SHP77 (cell line): Measurements from ENCODE around the gene UCHL3.

Experiments
- DNase-seq, 2 experiments: peaks; one replicate each; lab custom pipeline; 2025; lab: John Stamatoyannopoulos, UW

Gene UCHL3

DNA sequence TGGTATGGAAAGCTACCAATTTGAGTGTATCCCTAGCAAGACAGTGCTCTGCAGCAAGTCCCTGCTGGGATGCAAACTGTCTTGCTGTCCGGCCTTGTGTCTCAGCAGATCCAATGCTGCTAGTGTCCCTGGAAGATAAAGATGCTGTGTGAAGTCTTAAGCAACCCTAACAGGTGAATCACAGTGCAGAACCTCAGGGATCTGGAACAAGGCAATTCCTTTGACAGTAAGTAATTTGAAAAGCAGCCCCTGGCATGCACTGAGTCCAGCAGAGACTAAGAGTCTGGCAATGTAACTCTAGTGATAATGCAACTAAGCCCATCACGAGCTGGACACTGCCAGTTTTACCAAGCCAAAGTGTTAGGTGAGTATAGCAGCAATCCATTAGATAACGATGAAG, 1.7 kb upstream of the UCHL3 start:
- no peak for DNase-seq

DNA sequence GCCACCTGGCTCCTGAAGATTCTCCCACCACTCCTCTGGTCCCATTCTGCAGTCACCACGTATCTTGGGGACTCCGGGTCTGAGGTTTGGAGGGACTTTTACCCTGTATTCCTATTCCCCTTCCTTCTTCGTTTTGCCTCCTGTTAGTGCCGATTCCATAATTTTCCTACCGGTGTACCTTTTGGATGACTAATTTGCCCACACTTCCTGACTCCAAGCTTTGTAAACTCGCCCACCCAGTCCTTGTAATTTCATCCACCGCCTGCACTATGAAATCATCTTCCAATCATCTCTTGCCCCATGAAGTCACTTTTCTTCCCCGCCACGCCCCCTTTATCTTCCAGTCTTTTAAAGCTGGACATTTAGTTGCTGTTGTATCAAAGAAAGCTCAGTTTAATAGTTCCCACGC, 572 bp downstream of the UCHL3 start:
- DNase-seq, result no peak

DNA sequence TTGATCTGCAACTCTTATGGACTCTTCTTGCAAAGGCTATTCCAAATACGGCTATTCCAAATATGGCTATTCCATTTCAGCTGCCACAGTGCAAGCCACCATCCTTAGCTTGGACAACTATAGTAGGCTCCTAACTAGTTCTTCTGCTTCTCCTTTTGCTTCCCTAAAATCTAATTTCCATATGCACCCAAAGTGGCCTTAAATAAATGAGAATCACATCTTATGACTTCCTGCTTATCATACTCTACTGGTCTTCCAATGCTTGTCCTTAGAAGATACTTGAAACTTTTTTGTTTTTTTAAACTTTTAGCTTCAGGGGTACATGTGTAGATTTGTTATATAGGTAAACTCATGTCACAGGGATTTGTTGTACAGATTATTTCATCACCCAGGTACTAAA, 4.9 kb downstream of the UCHL3 start:
- no peak for DNase-seq

DNA sequence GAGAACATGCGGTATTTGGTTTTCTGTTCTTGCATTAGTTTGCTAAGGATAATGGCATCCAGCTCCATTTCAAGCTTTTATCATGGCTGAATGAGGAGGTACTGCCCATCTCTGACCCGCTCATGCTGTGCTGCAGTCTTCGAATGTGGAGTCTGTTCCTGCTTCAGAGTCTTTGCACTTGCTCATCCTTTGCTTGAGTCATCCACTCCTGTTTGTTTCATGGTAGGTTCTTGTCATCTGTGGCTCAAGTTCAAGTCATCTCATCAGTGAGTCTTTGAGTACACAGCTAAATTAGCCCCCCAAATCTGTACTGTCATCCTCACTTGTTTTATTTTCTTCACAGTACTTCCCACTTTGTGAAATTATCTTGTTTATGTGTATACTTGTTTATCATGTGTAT, 5.4 kb downstream of the UCHL3 start:
- DNase-seq, result no peak

DNA sequence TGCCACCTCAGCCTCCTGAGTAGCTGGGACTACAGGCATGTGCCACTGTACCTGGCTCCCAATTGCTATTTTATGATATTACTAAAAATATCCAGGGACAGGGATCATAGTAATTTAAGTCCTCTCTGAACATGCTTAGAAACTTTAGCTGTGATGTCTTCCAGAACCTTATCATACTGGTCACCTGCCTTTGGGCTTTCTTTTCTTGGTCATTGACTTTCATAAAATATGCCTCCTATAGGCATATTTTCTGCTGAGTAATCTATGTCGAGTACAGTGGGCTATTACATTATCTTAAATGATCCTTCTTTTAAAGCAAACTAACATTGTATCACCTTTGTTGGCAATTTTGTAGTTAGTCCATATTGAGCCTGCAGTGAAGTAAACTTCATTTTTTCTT, 6.2 kb downstream of the UCHL3 start:
- DNase-seq, result no peak

DNA sequence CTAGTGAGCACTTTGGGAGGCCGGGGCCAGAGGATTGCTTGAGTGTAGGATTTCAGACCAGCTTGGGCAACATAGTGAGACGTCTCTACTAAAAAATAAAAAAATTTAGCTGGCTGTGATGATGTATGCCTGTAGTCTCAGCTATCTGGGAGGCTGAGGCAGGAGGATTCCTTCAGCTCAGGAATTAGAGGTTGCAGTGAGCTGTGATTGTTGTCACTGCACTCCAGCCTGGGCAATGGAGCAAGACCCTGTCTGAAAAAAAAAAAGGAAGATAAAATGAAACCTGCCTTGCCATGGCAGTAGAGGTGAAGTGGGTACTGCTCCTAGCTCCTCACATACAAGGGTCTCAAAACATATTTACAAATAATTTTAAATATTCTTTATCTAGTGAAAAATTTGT, 7.4 kb downstream of the UCHL3 start:
- no peak for DNase-seq

DNA sequence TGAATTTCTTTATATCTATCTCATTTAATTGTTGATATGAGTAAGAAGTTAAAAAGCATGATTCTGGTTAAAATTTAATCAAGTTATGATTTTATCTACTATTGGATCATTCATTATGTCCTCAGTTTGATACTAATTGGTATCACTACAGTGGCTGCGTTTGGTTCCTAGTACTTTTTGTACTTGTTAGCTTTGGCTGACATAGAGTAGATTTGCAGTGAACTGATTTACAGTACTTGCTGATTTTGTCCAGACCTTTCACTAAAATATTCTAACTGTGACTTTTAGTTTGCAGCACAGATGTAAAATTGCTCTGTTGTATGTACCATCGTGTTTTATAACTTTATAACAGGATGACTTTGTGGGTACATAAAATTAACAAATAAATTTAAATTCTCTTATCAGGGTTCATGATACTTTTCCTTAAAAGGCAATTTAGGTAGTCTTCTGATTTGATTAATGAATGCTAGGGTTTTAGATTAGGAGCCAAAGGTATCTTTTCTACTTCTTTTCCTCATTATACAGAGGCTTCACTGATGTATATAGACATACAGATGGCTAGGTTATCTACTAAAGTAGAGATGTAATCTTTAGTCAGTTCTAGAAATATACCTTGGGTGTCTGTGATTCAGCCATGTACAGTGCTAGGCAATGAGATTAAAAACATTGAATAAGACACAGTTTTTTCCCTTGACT, 8.7 kb downstream of the UCHL3 start:
- DNase-seq, result no peak

DNA sequence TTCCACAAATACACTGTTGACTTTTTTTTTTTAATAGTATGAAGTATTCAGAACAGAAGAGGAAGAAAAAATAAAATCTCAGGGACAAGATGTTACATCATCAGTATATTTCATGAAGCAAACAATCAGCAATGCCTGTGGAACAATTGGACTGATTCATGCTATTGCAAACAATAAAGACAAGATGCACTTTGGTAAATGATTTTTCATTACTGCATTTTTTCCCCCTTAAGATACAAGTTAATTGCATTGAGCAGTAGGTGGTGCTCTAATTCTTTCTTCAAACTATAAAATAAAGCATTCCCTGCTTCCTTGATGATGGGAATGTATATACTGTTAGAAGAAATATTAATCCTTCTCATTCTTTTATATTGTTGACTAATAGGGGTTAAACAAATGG, 17.1 kb downstream of the UCHL3 start:
- DNase-seq, result peak in 1 of 2 experiments; percentile 11

DNA sequence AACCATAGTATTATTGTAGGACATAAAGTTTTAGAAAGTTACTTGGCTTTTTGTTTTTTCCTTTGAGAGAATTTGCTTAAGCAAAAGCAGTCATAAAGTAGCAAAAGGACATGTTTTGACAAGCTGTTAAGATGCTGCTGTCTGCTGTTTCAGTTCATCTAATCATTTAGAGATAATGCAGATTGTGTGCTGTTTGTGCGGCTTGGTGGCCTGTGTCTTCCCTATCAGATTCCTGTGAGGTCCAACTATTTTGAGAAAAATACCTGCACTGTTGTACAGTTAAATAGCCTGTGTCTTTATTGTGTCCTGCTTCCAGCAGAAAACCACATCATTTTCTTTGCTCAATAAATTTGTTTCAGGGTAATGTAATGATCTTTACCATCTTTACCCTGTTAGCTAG, 20.0 kb downstream of the UCHL3 start:
- no peak for DNase-seq

DNA sequence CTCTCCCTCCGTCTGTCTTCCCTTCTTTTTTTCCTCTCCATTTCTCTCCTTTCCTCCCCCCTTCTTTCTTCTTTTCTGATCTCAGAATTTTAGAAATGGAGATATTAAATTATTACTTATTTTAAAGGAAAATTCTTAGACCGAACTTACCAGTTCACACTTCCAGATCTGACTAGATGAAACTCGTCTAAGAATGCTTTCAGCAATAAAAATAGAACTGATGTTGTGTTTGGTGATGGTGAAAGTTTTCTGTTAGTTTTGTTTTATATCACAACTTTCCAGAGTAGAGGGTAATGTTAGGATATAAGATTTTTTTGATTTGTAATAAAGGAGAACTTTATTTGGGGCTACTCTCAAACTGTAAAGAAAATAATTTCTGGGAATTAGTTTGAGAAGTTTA, 29.9 kb downstream of the UCHL3 start:
- no peak for DNase-seq

DNA sequence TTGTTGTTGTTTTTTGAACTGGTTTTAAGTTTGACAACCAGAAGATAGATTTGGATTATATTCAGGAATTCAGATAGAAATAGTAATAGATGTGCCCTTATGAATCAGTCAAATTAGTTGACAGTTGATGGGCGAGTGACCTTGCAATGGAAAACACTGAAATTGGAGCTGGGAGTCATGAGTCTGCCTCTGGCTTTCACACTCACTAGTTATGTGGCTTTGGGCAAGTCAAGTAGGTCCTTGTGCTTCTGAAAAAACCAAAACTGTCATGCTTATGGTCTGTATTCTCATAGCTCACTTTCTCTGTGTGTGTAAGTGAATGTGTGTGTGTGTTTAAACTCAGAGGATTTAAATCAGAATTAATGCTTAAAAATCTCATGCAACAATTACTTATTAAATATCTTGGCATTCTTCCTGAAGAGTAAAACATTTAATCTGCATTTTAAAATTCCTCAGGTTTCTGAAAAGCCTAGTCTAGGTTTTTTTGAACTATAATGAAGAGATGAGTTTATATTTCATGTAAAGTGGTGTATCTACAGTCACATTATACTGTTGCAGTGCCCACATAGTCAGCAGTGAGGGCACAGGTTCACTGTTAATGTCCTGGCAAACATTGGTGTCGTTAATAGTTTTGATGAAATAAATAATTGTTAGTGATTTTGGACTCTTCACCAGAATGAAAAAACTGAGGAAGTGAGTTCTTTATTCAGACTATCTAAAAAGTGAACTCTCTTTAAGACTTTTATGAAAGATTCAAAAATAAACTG, 32.5 kb downstream of the UCHL3 start:
- no peak for DNase-seq

DNA sequence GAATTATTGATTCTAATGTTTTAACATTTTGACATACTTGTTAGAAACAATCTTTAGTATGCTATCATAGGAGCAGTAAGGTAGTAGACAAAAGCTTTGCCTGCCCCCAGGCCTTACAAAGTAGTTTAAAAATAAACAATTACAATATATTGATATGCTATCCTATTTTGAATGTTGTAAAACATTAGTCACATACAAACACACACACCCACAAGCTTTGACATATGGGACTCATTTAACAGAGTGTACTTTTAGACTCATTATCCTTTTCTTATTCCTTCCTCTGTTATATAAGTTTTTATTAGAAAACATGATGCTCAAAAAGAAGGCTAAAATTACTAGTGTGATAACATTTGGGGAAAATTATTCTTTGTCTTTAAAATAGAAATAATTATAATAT, 33.5 kb downstream of the UCHL3 start:
- no peak for DNase-seq

DNA sequence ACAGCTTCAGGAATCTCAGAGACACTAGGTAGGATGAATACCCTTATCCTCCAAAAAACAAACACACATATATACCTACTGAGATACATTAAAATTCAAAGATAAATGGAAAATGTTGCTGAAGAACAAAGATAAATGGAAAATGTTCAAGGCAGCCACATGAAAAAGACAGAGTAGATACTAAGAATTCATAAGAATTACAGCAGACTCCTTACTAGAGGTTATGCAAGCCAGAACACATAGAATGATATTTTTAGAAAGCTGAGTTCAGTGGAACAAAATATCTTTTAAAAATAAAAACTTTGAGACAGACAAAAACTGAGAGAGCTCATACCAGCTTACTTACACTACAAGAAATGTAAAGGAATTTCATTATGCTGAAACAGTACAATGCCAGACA, 35.6 kb downstream of the UCHL3 start:
- DNase-seq, result no peak

DNA sequence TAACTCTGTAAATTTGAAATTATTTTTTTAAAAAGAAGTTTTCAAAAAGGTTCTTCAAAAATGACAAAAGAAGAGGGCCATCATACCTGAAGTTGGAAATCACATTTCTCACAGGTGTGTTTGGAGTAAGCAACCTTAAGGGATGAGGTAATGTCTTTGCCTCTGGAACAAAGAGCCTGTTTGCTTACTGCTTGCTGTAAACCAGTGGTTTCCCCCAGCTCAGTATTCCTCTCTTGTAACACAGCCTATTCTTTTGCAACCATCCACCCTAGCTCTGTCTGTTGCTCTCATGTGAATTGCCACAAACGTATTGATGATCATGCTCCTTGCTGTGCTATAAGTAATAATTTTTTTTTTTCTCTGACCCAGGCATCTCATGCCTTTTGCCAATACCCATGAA, 38.1 kb downstream of the UCHL3 start:
- DNase-seq, result no peak

DNA sequence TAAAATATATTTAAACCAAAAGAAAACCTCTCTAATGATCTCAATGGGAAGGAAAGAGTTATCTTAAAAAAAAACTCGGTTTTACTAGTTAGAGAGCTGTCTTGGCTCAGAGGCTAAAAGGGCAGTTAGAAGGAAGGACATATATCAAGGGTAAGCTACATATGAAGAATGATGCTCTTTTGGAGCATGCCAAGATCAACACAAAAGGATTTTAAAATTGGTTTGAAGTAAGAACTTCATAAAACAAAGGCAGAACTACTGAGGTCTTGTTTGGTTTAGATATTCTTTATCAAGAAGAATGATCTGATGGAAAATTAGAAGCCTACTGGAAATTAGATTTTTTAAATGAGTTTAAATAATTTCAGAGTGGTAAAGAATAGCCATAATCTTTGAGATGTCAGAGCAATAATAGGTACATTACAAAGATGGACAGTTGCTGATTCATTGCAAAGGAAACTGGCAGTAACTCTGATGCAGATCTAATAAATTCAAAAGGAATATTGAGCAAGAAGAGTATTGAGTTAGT, 47.1 kb downstream of the UCHL3 start:
- no peak for DNase-seq

DNA sequence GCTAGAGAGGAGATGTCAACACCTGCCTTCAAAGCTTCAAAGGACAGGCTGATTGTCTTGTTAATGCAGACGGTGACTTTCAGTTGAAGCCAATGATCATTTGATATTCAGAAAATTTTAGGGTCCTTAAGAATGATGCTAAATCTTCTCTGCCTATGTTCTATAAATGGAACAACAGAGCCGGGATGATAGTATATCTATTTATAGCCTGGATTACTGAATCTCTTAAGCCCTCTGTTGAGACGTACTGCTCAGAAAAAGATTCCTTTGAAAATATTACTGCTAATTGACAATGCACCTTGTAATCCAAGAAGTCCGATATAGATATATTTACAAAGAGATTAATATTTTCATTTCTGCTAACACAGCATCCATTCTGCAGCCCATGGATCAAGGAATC, 50.8 kb downstream of the UCHL3 start:
- DNase-seq, result no peak

DNA sequence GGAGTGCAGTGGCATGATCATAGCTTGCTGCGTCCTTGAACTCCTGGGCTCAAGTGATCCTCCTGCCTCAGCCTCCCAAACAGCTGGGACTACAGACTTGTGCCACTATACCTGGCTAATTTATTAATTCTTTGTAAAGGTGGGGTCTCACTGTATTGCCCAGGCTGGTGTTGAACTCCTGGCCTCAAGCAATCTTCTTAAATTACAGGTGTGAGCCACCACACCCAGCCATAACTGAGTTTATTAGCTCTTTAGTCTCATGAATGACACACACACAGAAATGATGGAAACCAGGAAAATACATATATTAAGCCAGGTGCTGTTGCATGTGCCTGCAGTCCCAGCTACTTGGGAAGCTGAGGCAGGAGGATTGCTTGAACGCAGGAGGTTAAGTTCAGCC, 53.4 kb downstream of the UCHL3 start:
- no peak for DNase-seq

DNA sequence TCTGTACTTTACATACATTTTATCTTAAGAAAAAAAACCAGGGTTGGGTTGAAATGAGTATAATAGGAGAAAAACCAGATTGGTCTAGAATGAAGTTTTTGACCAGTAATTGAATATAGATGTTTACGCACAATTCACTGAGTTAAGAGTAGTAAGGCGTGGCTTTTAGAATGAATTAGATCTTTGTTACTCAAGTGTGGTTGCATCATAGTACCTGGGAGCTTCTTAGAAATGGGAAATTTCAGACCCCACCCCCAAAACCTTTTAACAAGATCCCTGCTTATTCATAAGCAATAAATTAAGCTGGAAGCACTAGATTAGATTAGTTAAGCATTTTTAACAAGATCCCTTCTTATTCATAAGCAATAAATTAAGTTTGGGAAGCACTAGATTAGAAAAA, 57.9 kb downstream of the UCHL3 start:
- DNase-seq, result no peak

DNA sequence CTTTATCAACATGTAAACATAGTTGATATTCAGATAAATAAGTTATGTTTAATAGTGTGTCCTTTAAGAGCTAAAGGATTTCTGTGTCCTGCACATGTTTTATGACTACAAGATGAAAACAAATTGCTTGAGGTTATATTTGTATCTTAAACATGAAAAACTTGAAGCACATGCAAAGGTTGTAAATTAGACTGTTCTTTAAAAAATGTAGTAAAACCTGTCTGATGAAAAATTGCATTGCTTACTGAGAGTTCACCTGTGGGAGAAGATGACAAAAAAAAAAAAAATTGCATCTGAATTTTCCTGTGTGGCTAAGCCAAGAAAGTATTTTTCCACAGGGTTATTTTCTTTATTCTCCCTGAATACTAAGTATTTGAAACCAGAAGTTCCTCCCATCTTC, 60.9 kb downstream of the UCHL3 start:
- DNase-seq, result no peak

DNA sequence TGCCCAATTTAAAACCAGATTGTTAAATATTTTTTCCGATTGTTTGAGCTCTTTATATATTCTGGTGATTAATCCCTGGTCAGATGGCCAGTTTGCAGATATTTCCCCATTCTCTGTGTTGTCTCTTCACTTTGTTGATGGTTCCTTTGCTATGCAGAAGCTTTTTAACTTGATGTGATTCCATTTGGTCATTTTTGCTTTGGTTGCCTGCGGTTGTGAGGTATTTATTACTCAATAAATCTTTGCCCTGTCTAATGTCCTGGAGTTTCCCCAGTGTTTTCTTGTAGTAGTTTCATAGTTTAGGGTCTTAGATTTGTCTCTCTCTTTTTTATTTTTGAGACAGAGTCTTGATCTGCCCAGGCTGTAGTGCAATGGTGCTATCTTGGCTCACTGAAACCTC, 62.8 kb downstream of the UCHL3 start:
- DNase-seq, result no peak

DNA sequence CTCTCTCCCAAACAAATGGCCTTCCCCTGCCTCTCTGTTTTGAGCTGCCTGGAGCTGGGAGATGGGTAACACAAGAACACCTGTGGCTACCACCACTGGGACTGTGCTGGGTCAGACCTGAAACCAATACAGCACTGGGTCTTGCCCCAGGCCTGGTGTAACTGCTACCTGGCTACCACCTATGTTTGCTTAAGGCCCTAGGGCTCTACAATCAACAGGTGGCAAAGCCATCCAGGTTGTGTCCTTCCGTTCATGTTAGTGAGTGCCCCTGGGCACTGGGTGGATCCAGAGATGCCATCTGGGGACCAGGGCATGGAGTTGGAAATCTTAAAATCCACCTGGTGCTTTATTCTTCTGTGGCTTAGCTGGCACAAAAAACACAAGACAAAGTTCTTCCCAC, 67.6 kb downstream of the UCHL3 start:
- DNase-seq, result no peak

DNA sequence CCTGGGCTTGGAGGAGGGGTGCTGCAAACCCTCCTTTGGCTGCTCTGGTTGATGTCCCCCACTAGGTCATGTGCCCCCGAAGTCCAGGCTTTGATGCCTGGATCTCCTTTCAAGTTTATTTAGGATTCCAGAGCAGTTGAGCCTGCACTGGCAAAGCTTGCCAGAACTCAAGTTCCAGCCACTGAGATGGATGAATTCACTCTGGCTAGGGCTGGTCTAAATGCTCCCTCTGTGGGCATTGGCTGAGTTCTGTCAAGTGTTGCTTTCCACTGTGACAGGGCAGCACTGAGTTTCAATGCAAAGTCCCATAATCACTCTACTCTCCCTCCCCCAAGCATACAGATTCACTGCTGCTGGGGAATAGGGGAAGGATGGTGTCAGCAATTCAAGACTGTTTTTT, 68.7 kb downstream of the UCHL3 start:
- no peak for DNase-seq

DNA sequence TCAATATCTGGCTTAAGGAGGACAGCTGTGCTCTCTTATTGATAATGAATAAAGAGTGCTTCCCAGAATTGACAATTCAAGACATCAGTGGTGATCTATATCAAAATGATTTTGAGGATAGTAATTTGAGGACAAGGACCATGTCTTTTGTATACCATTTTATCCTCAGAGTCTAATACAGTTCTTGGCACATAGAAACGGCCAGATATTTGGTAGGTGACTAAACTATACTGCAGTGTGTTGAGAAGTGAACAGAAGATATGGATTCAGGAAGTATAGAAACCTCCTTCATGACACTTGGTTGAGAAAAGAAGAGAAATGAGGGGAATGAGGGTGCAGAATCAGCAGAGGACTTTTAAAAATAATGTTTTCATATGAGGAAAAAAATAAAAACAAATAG, 70.4 kb downstream of the UCHL3 start:
- DNase-seq, result no peak

DNA sequence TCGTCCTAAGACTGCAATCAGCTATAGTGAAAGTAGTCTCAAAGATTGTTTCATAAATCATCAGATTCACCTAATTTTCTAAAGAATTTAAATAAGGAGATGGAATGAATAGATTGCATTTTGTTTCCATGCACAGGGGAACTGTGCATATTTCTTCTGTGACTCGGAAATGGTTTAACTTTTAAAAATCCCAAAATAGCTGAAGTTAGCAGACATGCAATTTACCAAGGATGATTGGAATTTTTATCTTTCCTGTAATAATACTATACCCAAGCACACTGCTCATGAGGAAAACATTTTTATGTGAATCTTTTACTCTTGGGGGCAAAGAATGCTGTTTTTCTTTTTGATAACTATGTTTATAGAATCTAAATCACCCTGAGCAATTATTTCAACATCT, 71.6 kb downstream of the UCHL3 start:
- no peak for DNase-seq
